Keratinocyte (primary cell): ENCODE measurements around the gene NBPF9. TPM values are rescaled to one million over a fixed set of nuclear protein-coding genes. Genes with fewer than 3 reads are reported as not detected.
"Not testable (repeated sequence)": the region's sequence is repeated elsewhere in the genome, so short reads cannot be mapped to it uniquely, and the experiment has no call there.

ENCODE experiments used
- DNase-seq: peaks from one replicate; pipeline ENCODE4 v3.0.0-alpha.2; 2011; ENCODE audit warnings: low read depth, missing footprints, low spot score
- FAIRE-seq: peaks from 2 replicates; lab custom pipeline; 2011; peaks lifted over from hg19 to GRCh38; lab: Jason Lieb, UNC
- H2AFZ ChIP-seq: 2 replicates; pipeline ENCODE4 v1.6.0; 2012; ENCODE audit warnings: low read length, control low read depth, inconsistent platforms; ENCODE audit not compliant: control insufficient read depth
- H3K27ac ChIP-seq: 2 replicates; pipeline ENCODE4 v1.5.1; 2011; ENCODE audit warnings: low read length; ENCODE audit not compliant: control insufficient read depth, insufficient read depth
- H3K27me3 ChIP-seq: 3 replicates; pipeline ENCODE4 v1.6.0; 2011; ENCODE audit warnings: low read length; ENCODE audit not compliant: control insufficient read depth, insufficient read depth; ENCODE audit errors: extremely low read depth
- H3K36me3 ChIP-seq, 2 experiments: 2 replicates in 1 of 2; 3 replicates in 1 of 2; pipeline ENCODE4 v1.5.1; 2011; ENCODE audit warnings: low read length in 2 of 2, mild to moderate bottlenecking in 1 of 2; ENCODE audit not compliant: control insufficient read depth in 2 of 2, insufficient read depth in 2 of 2; ENCODE audit errors: extremely low read depth in 1 of 2
- H3K4me1 ChIP-seq: 3 replicates; pipeline ENCODE4 v1.5.1; 2011; ENCODE audit warnings: low read length; ENCODE audit not compliant: control insufficient read depth, insufficient read depth; ENCODE audit errors: extremely low read depth
- H3K4me2 ChIP-seq: 3 replicates; pipeline ENCODE4 v1.6.0; 2011; ENCODE audit warnings: low read depth, low read length; ENCODE audit not compliant: control insufficient read depth, insufficient read depth; ENCODE audit errors: extremely low read depth
- H3K4me3 ChIP-seq, 3 experiments: fragments of 200-600 bp in 1 of 3; sonication (generic) in 1 of 3; 2 replicates in 2 of 3; 3 replicates in 1 of 3; pipeline ENCODE4 v1.5.1; 2011 to 2016; ENCODE audit warnings: low read length in 3 of 3, mild to moderate bottlenecking in 3 of 3, control low read depth in 2 of 3, inconsistent platforms in 1 of 3, low read depth in 1 of 3, mixed read lengths in 1 of 3, mixed run types in 1 of 3, moderate library complexity in 1 of 3; ENCODE audit not compliant: control insufficient read depth in 2 of 3, insufficient read depth in 2 of 3; ENCODE audit errors: extremely low read depth in 1 of 3
- H3K79me2 ChIP-seq: 2 replicates; pipeline ENCODE4 v1.6.0; 2012; ENCODE audit warnings: low read length; ENCODE audit not compliant: control insufficient read depth, insufficient read depth
- H3K9ac ChIP-seq: 3 replicates; pipeline ENCODE4 v1.6.0; 2011; ENCODE audit warnings: low read length; ENCODE audit not compliant: control insufficient read depth, insufficient read depth; ENCODE audit errors: extremely low read depth
- H3K9me1 ChIP-seq: 3 replicates; pipeline ENCODE4 v1.6.0; 2011; ENCODE audit warnings: low read length; ENCODE audit not compliant: control insufficient read depth, insufficient read depth; ENCODE audit errors: extremely low read depth
- H3K9me3 ChIP-seq: 2 replicates; pipeline ENCODE4 v1.5.1; 2012; ENCODE audit warnings: low read depth, low read length; ENCODE audit not compliant: control insufficient read depth
- H4K20me1 ChIP-seq: 3 replicates; pipeline ENCODE4 v1.6.0; 2011; ENCODE audit warnings: low read length; ENCODE audit not compliant: control insufficient read depth, insufficient read depth; ENCODE audit errors: extremely low read depth
- dilution Hi-C: fragments of 300-500 bp; cut with MboI; formaldehyde crosslinking; loops from one replicate; pipeline ENCODE4 v1.7.0; 2020; ENCODE audit warnings: low sequenced_read_pairs; ENCODE audit not compliant: extremely low pct_ligation_motif_present
- polyA plus RNA-seq, 5 experiments: library from polyadenylated mRNA; depleted of rRNA in 3 of 5; stranded (reverse) in 3 of 5; stranded (forward) in 1 of 5; unstranded in 1 of 5; fragments of >200 nt; gene quantifications; 1 replicate in 1 of 5; 2 replicates in 3 of 5; 3 replicates in 1 of 5; pipeline versions ENCODE4 v1.2.1 to v1.2.3, GENCODE V29; 2011 to 2012; ENCODE audit warnings: missing spikeins in 2 of 5, low read depth in 1 of 5, low replicate concordance in 1 of 5

Gene NBPF9
- polyA plus RNA-seq, 1 donor (not counting 4 experiments of a cell fraction or from before 2014, with no cell fraction given), result 18.1 TPM

- dilution Hi-C loops, H3K27ac ChIP-seq, H3K9me3 ChIP-seq, H3K36me3 ChIP-seq, H3K27me3 ChIP-seq, DNase-seq, FAIRE-seq, H3K4me2 ChIP-seq, H3K4me1 ChIP-seq, H2AFZ ChIP-seq, H3K9ac ChIP-seq, H3K4me3 ChIP-seq, H4K20me1 ChIP-seq, H3K79me2 ChIP-seq, H3K9me1 ChIP-seq: not testable (repeated sequence)
These were observed 95.0 kb downstream of the NBPF9 start for GRCh38 chr1:149008326-149008725.
